Right cardiac atrium (tissue), 5 donors: ENCODE measurements around the gene MOB3B. TPM values are rescaled to one million over a fixed set of nuclear protein-coding genes. Genes with fewer than 3 reads are reported as not detected.

Experiments used
- ATAC-seq, 2 donors: fragments of 200-7000 bp; cut with Tn5 transposase; one replicate each; pipeline versions ENCODE4 v1.8.0 to v1.9.1; 2020; ENCODE audit warnings: moderate library complexity in 2 of 2, mild to moderate bottlenecking in 1 of 2
- DNase-seq, 3 donors: peaks; one replicate each; pipeline ENCODE4 v3.0.0-alpha.2; 2020
- H3K27ac ChIP-seq: one replicate; pipeline ENCODE4 v1.5.1; 2013; ENCODE audit warnings: mild to moderate bottlenecking, low read length, control low read depth, moderate library complexity
- H3K27me3 ChIP-seq: one replicate; pipeline ENCODE4 v1.6.1; 2013; ENCODE audit not compliant: control insufficient read depth, insufficient read depth
- H3K4me1 ChIP-seq: one replicate; pipeline ENCODE4 v1.6.1; 2013; ENCODE audit warnings: low read length; ENCODE audit not compliant: control insufficient read depth, insufficient read depth
- H3K4me3 ChIP-seq: one replicate; pipeline ENCODE4 v1.5.1; 2013; ENCODE audit warnings: low read length, control low read depth
- H3K9me3 ChIP-seq: one replicate; pipeline ENCODE4 v1.6.1; 2013; ENCODE audit warnings: low read length; ENCODE audit not compliant: control insufficient read depth
- WGBS: extraction: QIAGEN DNeasy Blood & Tissue Kit; methylation state at CpG from one replicate; pipeline ENCODE4 v1.1.7; 2013; 5-methylcytosine and 5-hydroxymethylcytosine counted together
- intact Hi-C, 4 donors: fragments of 100-400 bp; cut with DNase I; formaldehyde crosslinking; loops; one replicate each; pipeline versions ENCODE4 v1.11.0 to v1.14.0; 2022 to 2023
- polyA plus RNA-seq: library from polyadenylated mRNA; stranded (reverse); fragments of 200-250 nt; gene quantifications from one replicate; pipeline ENCODE4 v1.2.3, GENCODE V29; 2013
- total RNA-seq, 4 donors: library from RNA; stranded (reverse); fragmentation: NEBNext Ultra II Directional; extraction: Animal tissue kit (Norgen Biotek cat#: 25700); gene quantifications; one replicate each; pipeline ENCODE4 v1.2.1, GENCODE V29; 2021
- donor health status: healthy with polysubstance abuse.
- donor health status: DM: no; HTN: yes; CAD: no.
- donor health status: DM: no; HTN: no; CAD: no.
- donor health status: DM: no; HTN: yes; CAD: no; lungs with severe emphysema.
- donor health status: DM: yes; HTN: yes; CAD: no.

MOB3B gene
- total and polyA plus RNA-seq, 5 donors: 1.1 to 2.2 (median 2.0) TPM

DNA sequence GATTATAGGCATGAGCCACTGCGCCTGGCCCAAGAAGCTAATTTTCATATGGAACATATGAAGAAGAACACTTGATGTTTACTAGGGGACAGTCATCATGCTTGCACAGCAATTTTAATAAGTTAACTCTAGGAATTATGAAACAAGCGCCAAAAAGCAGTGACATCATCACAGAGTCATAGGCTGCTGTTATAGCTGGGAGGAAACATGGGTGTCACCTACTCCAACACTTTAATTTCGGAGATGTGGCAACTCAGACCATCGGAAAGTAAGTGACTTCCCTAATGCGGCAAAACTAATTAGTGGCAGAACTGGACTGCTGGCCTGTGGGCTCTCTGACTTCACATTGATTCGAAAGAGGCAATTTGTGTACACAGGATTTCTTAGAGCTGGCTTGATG, 194.5 kb downstream of the MOB3B start:
- intact Hi-C loops: loop anchor here in 2 of 4 donors (5.0 to 10.0 kb wide), 2 partner anchors 190 to 217 kb away; partner anchors contain the start of genes IFNK (in 1 of the 2) and MOB3B (in 1 of the 2)
- no peak for DNase-seq
- no peaks in the 10 kb centered on the region for H3K27me3 ChIP-seq
- H3K4me1 ChIP-seq: peaks cover 10% of the 10 kb centered on the region
- ATAC-seq: no peak
- no peaks in the 10 kb centered on the region for H3K9me3 ChIP-seq
- H3K27ac ChIP-seq: no peak overlapping the region
- no peak overlapping the region for H3K4me3 ChIP-seq
- WGBS: 86% methylated on average over 6 of the region's 6 CpGs

DNA sequence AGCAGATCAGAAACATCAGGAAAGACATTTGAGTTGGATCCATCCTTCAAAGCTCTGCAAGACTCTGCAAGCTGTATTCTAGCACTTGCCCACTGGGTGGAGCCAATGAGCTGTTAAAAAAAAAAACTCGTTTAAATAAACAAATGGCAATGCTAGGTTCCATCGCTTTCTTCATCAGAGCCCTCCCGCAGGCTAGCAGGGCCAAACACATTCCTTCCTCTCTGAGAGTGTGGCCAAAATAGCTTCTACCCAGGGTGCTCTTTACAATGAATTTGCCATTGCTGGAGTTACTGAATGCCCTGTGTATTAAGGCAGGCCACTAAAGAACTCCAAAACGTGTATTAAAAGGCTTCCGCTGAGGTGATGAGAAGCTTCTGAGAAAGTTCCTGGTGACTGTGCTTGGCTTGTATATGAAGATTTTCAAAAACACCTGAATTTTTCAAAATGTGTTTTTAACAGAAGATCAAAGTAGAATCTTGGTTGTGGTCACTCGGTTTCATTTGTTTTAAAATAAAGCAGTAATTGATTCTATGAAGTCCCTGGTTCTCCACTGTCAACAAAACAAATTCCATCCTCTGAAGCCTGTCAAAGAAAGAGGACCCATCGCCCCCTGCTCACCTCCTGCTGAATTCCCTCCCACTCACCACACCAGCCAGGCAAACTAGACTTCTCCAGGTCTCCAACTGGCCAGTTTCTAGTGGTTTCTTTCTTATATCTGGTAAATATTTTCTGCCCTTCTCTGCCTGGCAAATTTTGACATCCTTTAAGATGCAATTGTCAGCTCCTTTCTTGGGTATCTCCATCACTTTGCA, 196.2 kb downstream of the MOB3B start:
- H3K9me3 ChIP-seq: no peaks in the 10 kb centered on the region
- peaks cover 6% of the 10 kb centered on the region for H3K4me1 ChIP-seq
- H3K4me3 ChIP-seq: no peak overlapping the region
- DNase-seq (peak; percentile 62 to 73 (median 71)), ATAC-seq (peak; percentile 94)
- H3K27me3 ChIP-seq: no peaks in the 10 kb centered on the region
- H3K27ac ChIP-seq: no peak overlapping the region
- 38% methylated on average over 7 of the region's 7 CpGs for WGBS
- intact Hi-C loops: loop anchor here (5.0 to 10.0 kb wide), 5 partner anchors 191 to 214 kb away; partner anchors contain the start of genes MOB3B (in 3 of the 4) and IFNK (in 1 of the 4)

DNA sequence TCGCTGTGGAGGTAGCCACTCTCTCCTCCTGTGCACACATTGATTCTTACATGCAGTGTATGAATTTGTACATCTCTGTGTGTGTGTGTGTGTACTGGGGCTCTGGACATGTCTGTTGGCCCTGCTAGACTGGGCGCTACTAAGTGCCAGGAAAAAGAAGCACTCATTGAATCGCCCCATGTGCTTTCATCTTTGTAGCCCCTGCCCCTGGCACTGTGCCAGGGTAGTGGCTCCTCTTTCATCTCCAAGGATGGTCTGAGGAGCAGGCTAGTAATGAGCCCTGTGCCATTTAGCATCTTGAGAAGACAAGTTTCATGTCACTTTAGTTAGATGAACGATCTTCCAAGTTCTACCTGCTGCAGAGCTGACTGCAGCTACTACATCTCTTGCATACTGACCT, 198.2 kb downstream of the MOB3B start:
- intact Hi-C loops: loop anchor here (5.0 to 10.0 kb wide), 5 partner anchors 193 to 216 kb away; partner anchors contain the start of genes MOB3B (in 3 of the 4) and IFNK (in 1 of the 4)
- Histone ChIP-seq H3K27ac (no peak overlapping the region), H3K27me3 (no peaks in the 10 kb centered on the region), H3K9me3 (no peaks in the 10 kb centered on the region), H3K4me3 (no peak overlapping the region), H3K4me1 (no peaks in the 10 kb centered on the region)
- ATAC-seq: no peak
- WGBS: 80% methylated on average over 4 of the region's 4 CpGs
- DNase-seq: no peak

DNA sequence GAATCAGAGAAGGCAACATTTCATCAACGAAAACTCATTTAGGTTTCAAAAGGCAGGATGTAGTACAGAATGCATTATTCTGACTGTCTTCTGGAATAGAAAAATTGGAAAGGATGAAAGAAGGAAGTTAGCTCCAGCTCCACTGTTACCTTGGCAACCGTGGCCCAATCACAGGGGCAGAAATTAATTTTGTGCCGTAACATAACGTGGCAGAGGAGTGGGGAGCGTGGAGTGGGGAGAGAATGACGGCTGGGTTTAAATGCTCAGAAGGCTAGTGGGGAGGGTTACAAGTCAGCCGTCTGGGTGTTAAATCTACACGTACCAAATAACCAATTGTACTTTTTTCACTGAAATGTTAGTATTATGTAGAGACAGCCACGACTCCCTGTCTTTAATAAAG, 200.3 kb downstream of the MOB3B start:
- H3K27ac ChIP-seq: no peak overlapping the region
- no peaks in the 10 kb centered on the region for H3K9me3 ChIP-seq
- ATAC-seq: no peak
- 73% methylated on average over 9 of the region's 9 CpGs for WGBS
- intact Hi-C loops: no loop called here
- no peak overlapping the region for H3K4me3 ChIP-seq
- H3K27me3 ChIP-seq: no peaks in the 10 kb centered on the region
- DNase-seq: no peak
- no peaks in the 10 kb centered on the region for H3K4me1 ChIP-seq

DNA sequence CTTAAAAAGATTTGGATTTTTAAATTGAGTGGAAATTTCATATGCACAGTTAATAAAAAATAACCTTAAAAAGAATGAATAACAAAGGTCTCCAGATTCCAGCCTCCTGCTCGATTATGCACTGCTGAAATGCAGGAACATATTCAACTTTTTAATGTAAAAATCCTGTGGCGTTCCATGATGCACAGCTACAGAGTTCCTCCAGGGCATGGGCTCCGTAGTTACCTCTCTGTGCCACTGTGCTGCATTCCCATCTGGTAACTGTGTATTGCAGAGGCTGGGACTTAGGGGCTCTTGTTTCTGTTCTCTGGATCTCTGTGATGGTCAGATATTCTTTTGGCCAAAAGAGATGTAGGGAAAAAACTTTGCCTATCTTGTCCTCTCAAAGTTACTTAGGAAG, 201.1 kb downstream of the MOB3B start:
- Histone ChIP-seq H3K9me3 (no peaks in the 10 kb centered on the region), H3K27ac (no peak overlapping the region), H3K4me1 (no peaks in the 10 kb centered on the region), H3K27me3 (no peaks in the 10 kb centered on the region), H3K4me3 (no peak overlapping the region)
- 66% methylated on average over 3 of the region's 3 CpGs for WGBS
- DNase-seq: no peak
- intact Hi-C loops: no loop called here
- ATAC-seq: no peak

DNA sequence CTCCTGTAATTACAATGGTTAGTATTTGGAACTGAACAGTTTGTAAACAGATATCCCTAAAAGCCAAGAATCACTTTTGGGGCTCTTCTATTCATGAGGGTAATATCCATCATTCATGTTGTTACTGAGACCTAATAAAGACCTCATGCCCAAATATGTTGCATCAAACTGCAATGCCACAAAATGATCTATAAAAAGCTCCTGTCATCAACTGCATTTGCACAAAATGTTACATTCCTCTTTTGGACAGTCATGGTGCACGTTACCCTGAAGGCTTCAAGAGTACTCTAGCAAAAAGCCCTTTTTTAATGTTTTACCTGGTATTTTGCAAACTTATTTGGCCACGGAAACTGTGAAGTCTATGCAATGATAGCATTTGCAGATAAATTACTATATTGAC, 218.4 kb downstream of the MOB3B start:
- Histone ChIP-seq H3K27me3 (no peaks in the 10 kb centered on the region), H3K4me3 (no peak overlapping the region), H3K4me1 (no peaks in the 10 kb centered on the region), H3K9me3 (no peaks in the 10 kb centered on the region), H3K27ac (no peak overlapping the region)
- DNase-seq (no peak), ATAC-seq (no peak)
- 77% methylated on average over 2 of the region's 2 CpGs for WGBS
- intact Hi-C loops: no loop called here

DNA sequence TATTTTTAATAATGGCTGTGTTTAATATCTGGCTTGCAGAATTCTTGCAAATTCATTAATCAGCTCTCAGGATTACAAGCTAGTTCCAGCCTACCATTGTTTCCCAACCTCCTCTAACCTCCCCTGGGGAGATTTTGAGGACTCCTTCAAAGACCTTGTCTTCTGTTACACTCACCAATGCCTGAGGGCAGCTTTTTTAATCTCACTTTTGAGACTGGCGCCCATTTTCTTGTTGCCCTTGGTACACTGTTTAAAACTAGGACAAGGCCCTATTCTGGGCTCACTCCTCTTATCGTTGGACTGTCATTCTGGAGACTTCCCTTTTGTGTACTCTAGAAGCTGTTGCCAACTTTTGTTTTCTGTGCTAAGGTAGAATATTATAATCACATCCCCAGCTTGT, 219.0 kb downstream of the MOB3B start:
- no peak for ATAC-seq
- intact Hi-C loops: no loop called here
- H3K4me3 ChIP-seq: no peak overlapping the region
- no peak for DNase-seq
- no peaks in the 10 kb centered on the region for H3K4me1 ChIP-seq
- no peak overlapping the region for H3K27ac ChIP-seq
- no peaks in the 10 kb centered on the region for H3K9me3 ChIP-seq
- H3K27me3 ChIP-seq: no peaks in the 10 kb centered on the region
- 52% methylated on average over 2 of the region's 2 CpGs for WGBS

DNA sequence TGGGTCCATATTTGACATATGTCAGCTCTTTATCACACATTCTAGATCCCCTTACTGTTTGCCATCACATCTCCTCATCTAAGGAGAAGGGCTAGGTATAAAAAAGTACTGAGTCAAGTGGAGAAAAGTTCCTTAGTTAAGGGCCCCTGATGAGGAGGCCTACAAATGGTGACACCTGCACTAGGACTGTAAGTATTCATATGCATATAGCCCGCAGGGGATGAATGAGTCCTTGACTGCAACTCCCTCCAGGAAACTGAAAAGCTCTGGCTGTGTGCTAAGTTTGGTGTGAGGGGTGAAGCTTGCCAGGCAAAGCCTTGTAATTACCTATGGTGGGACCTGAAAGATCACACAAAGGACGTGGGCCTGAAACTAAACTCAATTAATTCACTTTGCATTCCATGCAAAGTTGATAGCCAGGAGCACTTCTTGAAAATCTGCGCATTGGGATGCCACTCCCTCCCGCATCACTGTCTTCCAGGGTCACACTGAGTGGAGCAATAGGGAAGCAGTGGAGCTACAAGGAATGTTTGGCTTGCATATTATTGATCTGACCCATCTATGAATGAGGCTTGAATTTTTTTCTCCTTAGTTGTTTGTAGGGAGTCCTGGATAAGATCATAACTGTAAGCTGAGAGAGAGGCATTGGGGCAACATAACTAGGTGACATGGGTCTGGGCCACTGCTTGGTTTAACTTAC, 220.8 kb downstream of the MOB3B start:
- ATAC-seq (no peak), DNase-seq (no peak)
- intact Hi-C loops: no loop called here
- Histone ChIP-seq H3K27ac (no peak overlapping the region), H3K9me3 (no peaks in the 10 kb centered on the region), H3K4me1 (no peaks in the 10 kb centered on the region), H3K4me3 (no peak overlapping the region), H3K27me3 (no peaks in the 10 kb centered on the region)
- 77% methylated on average over 4 of the region's 4 CpGs for WGBS

DNA sequence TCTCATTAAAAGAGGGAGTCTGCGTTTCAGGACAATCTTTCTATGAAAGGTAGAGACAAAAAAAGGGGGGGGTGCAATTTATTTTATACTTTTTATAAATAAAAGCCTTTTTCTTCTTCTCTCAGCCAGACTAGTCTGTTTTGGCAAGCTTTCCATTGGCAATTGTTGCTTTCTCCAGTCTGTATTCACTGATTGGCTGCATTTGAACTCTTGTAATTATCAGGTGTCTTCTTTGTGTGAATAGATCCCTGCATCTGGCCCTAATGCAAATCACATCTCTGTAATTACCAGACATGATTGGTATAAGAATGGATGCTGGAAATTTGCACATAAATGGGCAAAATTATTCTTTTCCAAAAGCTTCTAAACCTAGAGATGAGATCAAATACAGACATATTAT, 225.1 kb downstream of the MOB3B start:
- H3K4me3 ChIP-seq: no peak overlapping the region
- intact Hi-C loops: no loop called here
- H3K27me3 ChIP-seq: no peaks in the 10 kb centered on the region
- 62% methylated on average over 1 of the region's 1 CpG for WGBS
- no peaks in the 10 kb centered on the region for H3K9me3 ChIP-seq
- DNase-seq (no peak), ATAC-seq (no peak)
- no peak overlapping the region for H3K27ac ChIP-seq
- no peaks in the 10 kb centered on the region for H3K4me1 ChIP-seq

DNA sequence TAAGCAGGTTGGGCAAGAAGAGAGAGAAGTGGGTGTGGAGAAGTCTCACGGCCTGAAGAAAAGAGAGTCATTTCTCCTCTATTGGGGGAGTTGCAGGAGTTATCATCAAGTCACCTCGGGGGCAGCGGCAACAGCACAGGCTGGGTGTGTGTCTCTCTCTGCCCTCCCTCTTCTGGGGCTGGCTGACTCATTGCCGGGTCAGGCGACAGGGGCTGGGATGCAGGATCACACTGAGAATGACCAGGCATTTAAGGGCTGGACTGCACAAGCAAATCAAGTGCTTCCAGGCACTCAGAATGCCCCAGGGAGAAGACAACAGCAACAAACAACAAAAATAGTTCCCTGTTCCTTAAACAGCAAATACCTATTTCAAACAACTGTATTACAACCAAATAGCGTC, 226.4 kb downstream of the MOB3B start:
- Histone ChIP-seq H3K4me3 (no peak overlapping the region), H3K27ac (no peak overlapping the region), H3K27me3 (no peaks in the 10 kb centered on the region), H3K9me3 (no peaks in the 10 kb centered on the region), H3K4me1 (no peaks in the 10 kb centered on the region)
- intact Hi-C loops: no loop called here
- WGBS: 30% methylated on average over 6 of the region's 6 CpGs
- ATAC-seq: peak in 1 of 2 donors; percentile 48
- peak in 1 of 3 donors; percentile 15 for DNase-seq

DNA sequence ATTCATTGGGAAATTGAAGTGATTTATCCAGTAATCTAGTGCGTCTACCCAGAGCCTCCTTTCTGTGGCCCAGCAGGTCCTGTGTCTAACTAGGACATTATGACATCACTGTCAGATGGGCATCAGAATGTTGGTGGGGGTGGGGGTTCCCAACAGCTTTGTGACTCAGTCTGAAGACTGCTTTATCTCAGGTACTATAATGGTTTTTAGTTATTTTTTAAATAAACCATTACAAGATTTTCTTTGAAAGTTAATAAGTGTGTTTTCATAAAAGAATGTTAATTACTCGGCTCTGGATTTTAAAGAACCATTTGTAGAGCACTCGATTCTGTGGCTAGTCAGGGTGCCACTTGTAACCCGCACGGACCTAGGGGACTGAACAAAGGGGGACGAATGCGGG, 232.6 kb downstream of the MOB3B start, which contains the start of gene EQTN:
Gene EQTN, minus strand, starts transcription at position 101 of the 400 bp plus-strand sequence. Its CDS starts 95 bp downstream, at position 6.
- H3K4me1 ChIP-seq: no peaks in the 10 kb centered on the region
- no peaks in the 10 kb centered on the region for H3K9me3 ChIP-seq
- H3K27ac ChIP-seq: no peak within 1 kb of the TSS
- no peaks in the 10 kb centered on the region for H3K27me3 ChIP-seq
- WGBS: 77% methylated on average over 7 of the region's 7 CpGs
- intact Hi-C loops: no loop called here
- DNase-seq: no peak
- no peak within 1 kb of the TSS for H3K4me3 ChIP-seq
- ATAC-seq: no peak
